GM21528 (cell line): ENCODE results near the gene FRAT1.

ENCODE experiments used
- ATAC-seq: cut with Tn5 transposase; IDR thresholded peaks from one replicate; pipeline ENCODE4 v1.9.1; 2021; ENCODE audit warnings: mild to moderate bottlenecking, moderate library complexity; ENCODE audit not compliant: unreplicated experiment, low FRiP score

The FRAT1 gene

GRCh38 chr10:97307866-97308780 lies 10.9 kb upstream of the FRAT1 start:
- no peak for ATAC-seq

- no peak for ATAC-seq
Measured at GRCh38 chr10:97311111-97311626, 7.9 kb upstream of the FRAT1 start.

GRCh38 chr10:97312897-97313296 lies 6.2 kb upstream of the FRAT1 start:
- ATAC-seq: no peak

- ATAC-seq: no peak
Measured at GRCh38 chr10:97314671-97315070, 4.4 kb upstream of the FRAT1 start.

- peak; percentile 32 for ATAC-seq
Measured at GRCh38 chr10:97319671-97320479, 804 bp downstream of the FRAT1 start.

- ATAC-seq: no peak
Measured at GRCh38 chr10:97320480-97321031, 1.5 kb downstream of the FRAT1 start.

- no peak for ATAC-seq
Measured at GRCh38 chr10:97321032-97321803, 2.1 kb downstream of the FRAT1 start.

GRCh38 chr10:97321804-97322190 lies 2.7 kb downstream of the FRAT1 start:
- ATAC-seq: no peak

- no peak for ATAC-seq
Measured at GRCh38 chr10:97323501-97323900, 4.4 kb downstream of the FRAT1 start.

- no peak for ATAC-seq
Measured at GRCh38 chr10:97325754-97326153, 6.7 kb downstream of the FRAT1 start.

GRCh38 chr10:97327348-97328294 lies 8.6 kb downstream of the FRAT1 start:
- no peak for ATAC-seq

- ATAC-seq: no peak
Measured at GRCh38 chr10:97328646-97329453, 9.8 kb downstream of the FRAT1 start.

- no peak for ATAC-seq
Measured at GRCh38 chr10:97329766-97330165, 10.7 kb downstream of the FRAT1 start.

GRCh38 chr10:97331153-97331703 lies 12.2 kb downstream of the FRAT1 start:
- ATAC-seq: no peak

GRCh38 chr10:97332591-97333350 lies 13.7 kb downstream of the FRAT1 start:
- no peak for ATAC-seq

GRCh38 chr10:97333351-97333600 lies 14.2 kb downstream of the FRAT1 start:
- ATAC-seq: no peak

GRCh38 chr10:97333601-97334369 lies 14.7 kb downstream of the FRAT1 start:
- ATAC-seq: peak; percentile 14
